ENCODE measurements around the gene SLC23A2.

DNA sequence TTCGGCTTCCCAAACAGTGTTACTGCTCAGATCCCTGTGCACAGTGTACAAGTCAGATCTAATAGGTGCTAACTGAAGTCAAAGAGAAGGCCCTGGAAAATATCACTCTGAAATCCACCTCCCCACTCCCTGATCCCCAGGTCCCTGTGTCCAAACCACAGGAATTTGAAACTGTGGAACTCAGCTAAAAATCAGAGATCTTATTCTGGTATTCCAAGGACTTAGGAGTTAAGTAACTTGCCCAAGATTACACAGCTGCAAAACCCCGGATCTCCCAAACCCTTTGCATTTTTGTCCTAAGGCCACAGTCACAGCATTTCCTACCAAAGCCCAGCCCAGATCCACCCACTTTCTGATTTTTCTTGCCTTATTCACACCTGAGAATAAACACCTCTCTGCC is 32.3 kb upstream of the SLC23A2 start:
- TF ChIP-seq, protein P1, sequence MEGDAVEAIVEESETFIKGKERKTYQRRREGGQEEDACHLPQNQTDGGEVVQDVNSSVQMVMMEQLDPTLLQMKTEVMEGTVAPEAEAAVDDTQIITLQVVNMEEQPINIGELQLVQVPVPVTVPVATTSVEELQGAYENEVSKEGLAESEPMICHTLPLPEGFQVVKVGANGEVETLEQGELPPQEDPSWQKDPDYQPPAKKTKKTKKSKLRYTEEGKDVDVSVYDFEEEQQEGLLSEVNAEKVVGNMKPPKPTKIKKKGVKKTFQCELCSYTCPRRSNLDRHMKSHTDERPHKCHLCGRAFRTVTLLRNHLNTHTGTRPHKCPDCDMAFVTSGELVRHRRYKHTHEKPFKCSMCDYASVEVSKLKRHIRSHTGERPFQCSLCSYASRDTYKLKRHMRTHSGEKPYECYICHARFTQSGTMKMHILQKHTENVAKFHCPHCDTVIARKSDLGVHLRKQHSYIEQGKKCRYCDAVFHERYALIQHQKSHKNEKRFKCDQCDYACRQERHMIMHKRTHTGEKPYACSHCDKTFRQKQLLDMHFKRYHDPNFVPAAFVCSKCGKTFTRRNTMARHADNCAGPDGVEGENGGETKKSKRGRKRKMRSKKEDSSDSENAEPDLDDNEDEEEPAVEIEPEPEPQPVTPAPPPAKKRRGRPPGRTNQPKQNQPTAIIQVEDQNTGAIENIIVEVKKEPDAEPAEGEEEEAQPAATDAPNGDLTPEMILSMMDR (IDR thresholded peaks at IDR 0.05) = no peak
- no peak for TF ChIP-seq POLR2A (IDR thresholded peaks at IDR 0.05)

Measured in prostate gland (tissue), 2 donors.